ENCODE results near the gene ST6GALNAC4. TPM values are rescaled to one million over a fixed set of nuclear protein-coding genes. Genes with fewer than 3 reads are reported as not detected.

ST6GALNAC4 gene
- total and polyA plus RNA-seq, 9 of the 15 experiments (the other 6 are each of a cell fraction or from before 2014, with no cell fraction given), result 2.6 to 43.1 (median 15.4) TPM

GRCh38 chr9:127946728-127947127 is 29.9 kb upstream of the ST6GALNAC4 start (continued):
- TF ChIP-seq CREB3L1 (IDR thresholded peaks at IDR 0.05; ENCODE audit: borderline replicate concordance, low read depth) (no peak), CBFA2T2 (conservative IDR thresholded peaks at IDR 0.05) (peak; percentile 56), KLF16 (IDR thresholded peaks at IDR 0.05) (no peak), RAD51 (IDR thresholded peaks at IDR 0.05; ENCODE audit: borderline replicate concordance, low read depth) (peak; percentile 89), HIVEP1 (CRISPR knock-in tag; IDR thresholded peaks at IDR 0.05) (no peak), TFE3 (CRISPR knock-in tag; IDR thresholded peaks at IDR 0.05) (peak; percentile 91), USF1 (CRISPR knock-in tag; IDR thresholded peaks at IDR 0.05) (peak; percentile 61), TOE1 (IDR thresholded peaks at IDR 0.05; ENCODE audit: borderline replicate concordance) (peak; percentile 88), TOE1 (CRISPR knock-in tag; IDR thresholded peaks at IDR 0.05; ENCODE audit: borderline replicate concordance, low read depth) (no peak), RBM22 (IDR thresholded peaks at IDR 0.05; ENCODE audit: low read depth, low read length, poor library complexity, severe bottlenecking) (no peak), SMAD1 (IDR thresholded peaks at IDR 0.05; ENCODE audit: low read depth, low read length, partially characterized antibody) (no peak)
